Measurements from ENCODE around the gene TMEM240.

- TF ChIP-seq CTCF (IDR thresholded peaks at IDR 0.05) (no peak), POLR2A (IDR thresholded peaks at IDR 0.05) (no peak)
Measured at GRCh38 chr1:1550087-1550486, 9.7 kb upstream of the TMEM240 start.
